Activated naive CD8-positive, alpha-beta T cell treated with anti-CD3 and anti-CD28 coated beads for 36 hours (primary cell): ENCODE measurements around the gene AIMP1. TPM values are rescaled to one million over a fixed set of nuclear protein-coding genes. Genes with fewer than 3 reads are reported as not detected.
A peak's percentile ranks its signal among the peaks of the same experiment; 100 is the strongest.

Source experiments
- DNase-seq: peaks from one replicate; pipeline ENCODE4 v3.0.0; 2021
- H3K27ac Mint-ChIP-seq: one replicate; pipeline ENCODE4 v1.8.0; 2022; ENCODE audit warnings: mild to moderate bottlenecking, moderate library complexity, mixed read lengths
- H3K27me3 Mint-ChIP-seq: one replicate; pipeline ENCODE4 v1.8.0; 2022; ENCODE audit warnings: mild to moderate bottlenecking, mixed read lengths
- H3K36me3 Mint-ChIP-seq: one replicate; pipeline ENCODE4 v1.8.0; 2021; ENCODE audit warnings: mild to moderate bottlenecking, mixed read lengths
- H3K4me1 Mint-ChIP-seq: one replicate; pipeline ENCODE4 v1.8.0; 2021; ENCODE audit warnings: mixed read lengths
- H3K4me3 Mint-ChIP-seq: one replicate; pipeline ENCODE4 v1.8.0; 2022; ENCODE audit warnings: mild to moderate bottlenecking, moderate library complexity, mixed read lengths
- H3K9me3 Mint-ChIP-seq: one replicate; pipeline ENCODE4 v1.8.0; 2022; ENCODE audit warnings: mixed read lengths
- total RNA-seq, 2 experiments: library from RNA; stranded (reverse); gene quantifications; one replicate each; pipeline ENCODE4 v1.2.3, GENCODE V29; 2021

AIMP1 gene
- 10 to 100 TPM; 77.5 to 84.4 TPM for total RNA-seq

DNA sequence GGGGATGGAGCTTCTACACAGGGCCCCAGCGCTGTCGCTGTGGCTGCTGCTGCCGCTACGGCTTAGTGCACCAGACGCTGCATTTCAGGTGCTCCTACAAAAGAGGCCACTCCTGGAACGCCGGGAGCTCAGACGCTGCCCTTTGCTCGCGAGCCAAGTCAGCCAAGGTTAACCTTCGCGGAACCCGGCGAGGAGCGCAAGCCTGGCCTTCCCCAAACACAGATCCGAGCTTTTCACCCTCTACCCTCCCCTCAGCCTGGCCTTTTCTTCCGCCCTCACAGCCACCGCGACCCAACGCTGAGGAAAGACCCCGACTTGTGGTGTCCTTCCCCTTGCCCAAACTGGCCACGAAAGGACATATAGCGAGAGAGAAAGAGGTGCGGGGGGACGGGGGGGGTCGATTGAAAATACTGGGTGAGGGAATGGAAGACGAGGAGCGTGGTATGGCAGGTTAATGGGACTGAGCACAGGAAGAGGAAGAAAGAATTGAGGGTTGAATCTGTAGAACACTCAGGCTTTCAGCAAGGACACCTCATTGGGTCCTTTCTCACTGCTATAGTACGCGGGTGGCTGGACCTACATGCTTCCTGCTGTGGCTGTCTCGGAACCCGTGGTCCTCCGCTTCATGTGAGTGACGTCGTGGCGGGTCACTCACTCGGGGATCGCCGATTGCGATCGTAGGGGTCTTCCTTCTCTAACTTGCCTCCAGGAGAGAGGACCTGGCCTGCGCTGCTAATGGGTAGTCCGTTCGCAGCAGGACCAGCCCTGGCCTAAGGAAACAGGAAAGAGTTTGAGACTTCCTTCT lies at the start of gene AIMP1, which contains the start of gene TBCK:
TSS of gene AIMP1 (plus strand) at position 583 of the 805 bp plus-strand sequence. CDS start 8,460 bp downstream, outside the sequence.
TSS of gene TBCK (minus strand) at position 242 of the 805 bp plus-strand sequence. CDS start 7,249 bp downstream, outside the sequence.
- Mint-ChIP-seq H3K9me3 (peaks cover 3% of the 10 kb centered on the region), H3K4me1 (peaks cover 26% of the 10 kb centered on the region), H3K36me3 (peaks cover 27% of the 10 kb centered on the region), H3K27me3 (no peaks in the 10 kb centered on the region), H3K4me3 (no peak within 1 kb of the TSS), H3K27ac (no peak within 1 kb of the TSS)
- DNase-seq = peak; percentile 83

DNA sequence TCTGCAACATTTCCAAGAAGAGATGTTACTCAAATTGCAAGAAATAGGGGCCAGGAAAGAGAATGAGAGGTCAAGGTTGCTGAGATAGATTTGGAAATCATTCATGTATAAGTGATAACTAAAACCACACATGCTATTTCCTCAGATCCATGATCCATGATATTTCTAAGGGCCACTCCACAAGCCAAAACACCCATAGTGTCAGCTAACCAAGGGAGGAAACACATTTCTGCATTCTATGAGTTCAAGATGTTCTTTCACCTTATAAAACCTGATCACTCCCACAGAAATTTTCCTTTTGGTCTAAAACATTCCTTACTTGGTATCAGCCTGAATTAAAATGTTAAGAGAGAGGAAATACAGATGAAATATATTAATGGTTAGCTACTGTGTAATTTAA lies 47.6 kb upstream of the AIMP1 start:
- H3K4me3 Mint-ChIP-seq = no peak overlapping the region
- H3K4me1 Mint-ChIP-seq = peaks cover 13% of the 10 kb centered on the region
- H3K9me3 Mint-ChIP-seq = no peaks in the 10 kb centered on the region
- H3K27ac Mint-ChIP-seq = no peak overlapping the region
- peaks cover 4% of the 10 kb centered on the region for H3K36me3 Mint-ChIP-seq
- H3K27me3 Mint-ChIP-seq = no peaks in the 10 kb centered on the region
- no peak for DNase-seq

DNA sequence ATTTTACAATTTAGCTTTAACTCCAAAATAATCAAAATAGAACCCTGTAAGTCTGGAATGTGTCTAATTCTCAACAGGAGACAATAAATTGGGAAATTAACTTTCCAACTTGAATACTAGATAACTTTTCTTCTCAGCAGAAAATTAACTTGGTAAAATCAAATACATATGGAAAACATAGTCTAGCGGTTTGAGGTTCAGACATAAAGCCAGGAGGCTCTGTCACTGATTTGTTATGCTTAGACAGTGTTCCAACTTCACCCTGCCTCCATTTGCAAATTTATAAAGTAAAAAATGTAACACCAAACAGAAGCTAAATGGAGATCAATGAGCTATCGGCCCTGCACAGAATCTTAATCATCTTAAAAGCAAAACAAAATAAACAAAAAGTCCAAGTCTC lies 46.6 kb upstream of the AIMP1 start:
- no peak overlapping the region for H3K4me3 Mint-ChIP-seq
- H3K9me3 Mint-ChIP-seq = no peaks in the 10 kb centered on the region
- peaks cover 20% of the 10 kb centered on the region for H3K4me1 Mint-ChIP-seq
- H3K27me3 Mint-ChIP-seq = no peaks in the 10 kb centered on the region
- no peak overlapping the region for H3K27ac Mint-ChIP-seq
- no peak for DNase-seq
- peaks cover 13% of the 10 kb centered on the region for H3K36me3 Mint-ChIP-seq

DNA sequence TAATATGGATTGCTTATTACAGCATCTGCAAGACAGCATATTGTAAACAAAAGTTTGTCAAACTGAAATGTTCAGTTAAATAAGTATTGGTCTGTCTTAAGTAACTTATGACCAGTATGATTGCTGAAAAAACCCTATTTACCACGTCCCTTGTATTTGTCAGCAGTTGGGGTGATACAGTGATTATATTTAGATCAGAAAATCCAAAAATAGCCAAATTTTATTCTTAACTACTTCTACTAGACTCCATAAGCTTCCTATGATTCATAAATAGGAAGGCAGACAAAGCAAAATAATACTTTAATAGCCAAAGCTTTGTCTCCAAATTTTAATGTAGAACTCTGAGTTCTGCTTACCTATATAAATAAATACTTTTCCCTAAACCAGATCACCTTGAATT lies 45.6 kb upstream of the AIMP1 start:
- Mint-ChIP-seq H3K27me3 (no peaks in the 10 kb centered on the region), H3K9me3 (no peaks in the 10 kb centered on the region), H3K4me3 (no peak overlapping the region), H3K27ac (no peak overlapping the region), H3K36me3 (peaks cover 15% of the 10 kb centered on the region), H3K4me1 (peaks cover 20% of the 10 kb centered on the region)
- no peak for DNase-seq

DNA sequence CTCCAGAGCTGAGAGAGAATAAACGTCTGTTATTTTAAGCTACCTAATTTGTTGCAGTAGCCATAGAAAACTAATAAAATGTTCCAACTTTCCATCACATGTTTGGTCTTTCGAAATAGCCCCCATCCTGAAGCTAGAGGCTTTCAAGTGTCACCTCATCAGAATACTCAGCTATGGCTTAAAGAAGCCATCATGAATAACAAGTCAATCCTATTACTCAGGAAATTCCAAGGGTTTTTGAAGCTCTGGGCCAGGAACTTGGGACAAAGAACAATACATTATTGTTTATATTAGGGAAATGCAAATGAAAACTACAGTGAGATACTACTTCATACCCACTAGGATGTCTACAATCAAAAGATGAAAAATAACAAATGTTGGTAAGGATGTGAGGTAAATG lies 42.5 kb upstream of the AIMP1 start:
- Mint-ChIP-seq H3K27ac (no peak overlapping the region), H3K27me3 (no peaks in the 10 kb centered on the region), H3K9me3 (no peaks in the 10 kb centered on the region), H3K4me1 (peaks cover 12% of the 10 kb centered on the region), H3K4me3 (no peak overlapping the region), H3K36me3 (peaks cover 15% of the 10 kb centered on the region)
- DNase-seq = no peak

DNA sequence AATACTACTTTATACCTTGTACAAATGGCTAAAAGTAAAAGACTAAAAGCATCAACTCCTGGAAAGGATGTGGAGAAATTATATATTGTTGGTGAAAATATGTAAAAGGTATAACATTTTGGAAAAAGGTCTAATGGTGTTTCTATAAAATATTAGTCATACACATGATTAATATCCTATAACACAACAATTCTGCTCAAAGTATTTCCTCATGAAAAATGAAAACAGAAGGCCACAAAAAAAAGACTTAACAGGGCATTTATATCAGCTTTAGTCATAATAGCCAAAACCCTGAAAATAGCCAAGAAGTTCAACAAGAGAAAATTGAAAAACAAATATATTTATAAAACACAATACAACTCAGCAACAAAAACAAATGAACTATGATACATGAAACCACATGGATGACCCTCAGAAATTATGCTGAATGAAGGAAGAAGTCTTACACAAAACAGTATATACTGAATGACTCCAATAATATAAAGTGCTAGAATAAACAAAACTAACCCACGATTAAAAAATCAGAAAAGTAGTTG lies 39.1 kb upstream of the AIMP1 start:
- H3K27me3 Mint-ChIP-seq = no peaks in the 10 kb centered on the region
- peaks cover 6% of the 10 kb centered on the region for H3K9me3 Mint-ChIP-seq
- H3K27ac Mint-ChIP-seq = no peak overlapping the region
- no peak for DNase-seq
- no peak overlapping the region for H3K4me3 Mint-ChIP-seq
- H3K36me3 Mint-ChIP-seq = peaks cover 26% of the 10 kb centered on the region
- peaks cover 8% of the 10 kb centered on the region for H3K4me1 Mint-ChIP-seq

DNA sequence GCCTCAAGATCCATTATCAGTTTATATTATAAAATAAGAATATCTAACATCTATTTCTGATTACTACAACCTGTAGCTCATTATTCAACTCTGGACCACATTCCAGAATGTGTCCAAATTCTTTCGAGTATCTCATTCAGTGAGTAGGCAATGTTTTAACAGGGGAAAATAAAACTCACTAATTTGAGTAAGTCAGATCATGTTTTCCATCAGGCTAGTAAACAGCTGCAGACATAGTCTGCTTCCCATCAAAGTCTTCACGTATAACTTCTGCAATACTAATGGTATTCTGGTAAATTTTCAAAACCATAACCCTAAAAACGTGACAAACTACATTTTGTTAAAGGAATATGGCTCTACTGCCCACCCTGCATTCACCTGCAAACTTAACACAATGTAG lies 32.1 kb upstream of the AIMP1 start:
- H3K27me3 Mint-ChIP-seq = no peaks in the 10 kb centered on the region
- peaks cover 40% of the 10 kb centered on the region for H3K36me3 Mint-ChIP-seq
- H3K9me3 Mint-ChIP-seq = peaks cover 6% of the 10 kb centered on the region
- no peak overlapping the region for H3K27ac Mint-ChIP-seq
- no peak for DNase-seq
- H3K4me3 Mint-ChIP-seq = no peak overlapping the region
- peaks cover 4% of the 10 kb centered on the region for H3K4me1 Mint-ChIP-seq

DNA sequence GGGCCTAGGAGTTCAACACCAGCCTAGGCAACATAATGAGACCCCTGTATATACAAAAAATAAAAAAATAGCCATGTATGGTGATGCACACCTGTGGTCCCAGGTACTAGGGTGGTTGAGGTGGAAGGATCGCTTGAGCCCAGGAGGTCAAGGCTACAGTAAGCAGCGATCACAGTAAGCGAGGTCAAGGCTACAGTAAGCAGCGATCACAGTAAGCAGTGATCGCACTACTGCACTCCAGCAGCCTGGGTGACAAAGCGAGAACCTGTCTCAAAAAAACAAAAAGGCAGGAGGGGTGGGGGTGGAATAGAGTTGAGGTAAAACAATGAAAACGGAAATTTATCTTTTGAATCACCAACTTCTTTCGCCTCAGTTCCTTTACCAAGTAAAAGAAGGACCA lies 29.7 kb upstream of the AIMP1 start:
- H3K27me3 Mint-ChIP-seq = no peaks in the 10 kb centered on the region
- no peak overlapping the region for H3K27ac Mint-ChIP-seq

DNA sequence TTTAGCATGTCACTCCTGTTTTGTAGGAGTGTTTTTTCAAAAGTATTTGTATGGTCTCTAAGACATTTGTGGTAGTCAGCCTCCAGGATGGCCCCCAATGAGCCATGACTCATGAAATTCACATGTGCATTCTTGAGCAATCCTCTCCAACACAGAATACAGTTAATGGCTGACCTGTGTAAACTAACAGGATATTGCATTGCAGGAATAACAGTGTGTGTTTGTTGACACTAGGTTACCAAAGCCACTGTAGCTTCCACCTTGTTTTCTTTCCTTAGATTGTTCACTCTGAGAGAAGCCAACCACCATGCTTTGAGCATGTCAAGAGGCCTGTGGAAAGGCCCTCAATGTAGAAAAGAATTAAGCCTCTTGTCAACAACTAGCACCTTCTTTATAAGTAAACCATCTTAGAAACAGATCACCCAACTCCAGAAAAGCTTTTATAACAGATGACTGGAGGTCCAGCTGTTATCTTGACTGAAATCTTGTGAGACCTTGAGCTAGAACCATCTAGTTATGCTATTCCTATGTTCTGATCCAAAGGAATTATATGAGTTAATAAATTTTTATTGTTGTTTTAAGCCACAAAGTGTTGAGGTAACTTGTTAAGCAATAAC lies 28.9 kb upstream of the AIMP1 start:
- H3K4me3 Mint-ChIP-seq = no peak overlapping the region
- no peak for DNase-seq
- no peak overlapping the region for H3K27ac Mint-ChIP-seq
- H3K9me3 Mint-ChIP-seq = no peaks in the 10 kb centered on the region
- no peaks in the 10 kb centered on the region for H3K27me3 Mint-ChIP-seq
- peaks cover 2% of the 10 kb centered on the region for H3K4me1 Mint-ChIP-seq
- H3K36me3 Mint-ChIP-seq = peaks cover 27% of the 10 kb centered on the region

More for the DNA sequence above, 29.7 kb upstream of the AIMP1 start:
- Mint-ChIP-seq H3K4me1 (peaks cover 2% of the 10 kb centered on the region), H3K4me3 (no peak overlapping the region), H3K36me3 (peaks cover 35% of the 10 kb centered on the region), H3K9me3 (peaks cover 2% of the 10 kb centered on the region)
- no peak for DNase-seq

DNA sequence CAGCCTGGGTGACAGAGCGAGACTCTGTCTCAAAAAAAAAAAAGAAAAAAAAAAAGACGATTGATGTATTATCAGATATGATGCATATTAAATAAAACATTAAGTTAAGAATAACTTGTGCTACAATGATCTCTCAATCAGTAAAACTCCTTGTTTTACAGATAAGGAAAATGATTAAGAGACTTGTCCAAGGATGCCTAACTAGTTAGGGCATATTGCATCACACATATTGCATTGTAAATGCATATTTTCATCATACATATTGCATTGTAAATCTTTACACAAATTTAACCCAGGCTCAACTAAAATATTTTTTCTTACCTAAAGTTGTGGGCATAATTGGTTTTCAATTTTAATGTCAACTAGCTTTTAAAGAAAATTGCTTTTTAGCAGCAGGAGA lies 26.6 kb upstream of the AIMP1 start:
- no peak for DNase-seq
- Mint-ChIP-seq H3K36me3 (peaks cover 16% of the 10 kb centered on the region), H3K4me3 (no peak overlapping the region), H3K9me3 (no peaks in the 10 kb centered on the region), H3K27me3 (no peaks in the 10 kb centered on the region), H3K27ac (no peak overlapping the region), H3K4me1 (peaks cover 4% of the 10 kb centered on the region)

DNA sequence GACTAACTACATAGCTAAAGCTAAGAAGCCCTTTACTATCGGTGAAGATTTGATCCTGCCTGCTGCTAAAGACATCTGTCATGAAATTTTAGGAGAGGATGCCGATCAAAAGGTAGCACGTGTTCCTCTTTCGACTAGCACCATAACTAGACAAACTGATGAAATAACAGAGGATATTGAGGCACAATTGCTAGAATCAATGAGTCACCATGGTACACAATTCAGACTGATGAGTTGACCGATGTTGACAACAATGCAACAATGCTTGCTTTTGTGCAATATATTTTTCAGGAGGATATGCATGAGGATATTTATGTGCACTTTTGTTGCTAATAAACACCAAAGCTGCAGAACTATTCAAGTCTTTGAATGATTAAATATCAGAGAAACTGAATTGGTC lies 24.7 kb upstream of the AIMP1 start:
- no peaks in the 10 kb centered on the region for H3K27me3 Mint-ChIP-seq
- no peak overlapping the region for H3K4me3 Mint-ChIP-seq
- peaks cover 17% of the 10 kb centered on the region for H3K36me3 Mint-ChIP-seq
- DNase-seq = no peak
- no peak overlapping the region for H3K27ac Mint-ChIP-seq
- no peaks in the 10 kb centered on the region for H3K9me3 Mint-ChIP-seq
- peaks cover 2% of the 10 kb centered on the region for H3K4me1 Mint-ChIP-seq

DNA sequence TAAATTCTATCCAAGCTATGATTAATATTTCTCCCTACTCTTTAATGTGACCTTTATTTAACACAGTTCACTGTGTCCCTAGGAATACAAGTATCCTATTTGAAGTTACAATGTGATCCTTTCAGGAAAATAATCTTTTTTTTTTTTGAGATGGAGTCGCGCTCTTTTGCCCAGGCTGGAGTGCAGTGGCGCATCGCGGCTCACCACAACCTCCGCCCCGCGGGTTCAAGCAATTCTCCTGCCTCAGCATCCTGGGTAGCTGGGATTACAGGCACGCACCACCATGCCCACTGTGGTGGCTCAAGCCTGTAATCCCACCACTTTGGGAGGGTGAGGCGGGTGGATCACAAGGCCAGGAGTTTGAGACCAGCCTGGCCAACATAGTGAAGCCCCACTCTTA lies 22.3 kb upstream of the AIMP1 start:
- Mint-ChIP-seq H3K36me3 (peaks cover 15% of the 10 kb centered on the region), H3K4me1 (peaks cover 6% of the 10 kb centered on the region), H3K9me3 (no peaks in the 10 kb centered on the region), H3K4me3 (no peak overlapping the region), H3K27ac (no peak overlapping the region), H3K27me3 (no peaks in the 10 kb centered on the region)
- DNase-seq = no peak

DNA sequence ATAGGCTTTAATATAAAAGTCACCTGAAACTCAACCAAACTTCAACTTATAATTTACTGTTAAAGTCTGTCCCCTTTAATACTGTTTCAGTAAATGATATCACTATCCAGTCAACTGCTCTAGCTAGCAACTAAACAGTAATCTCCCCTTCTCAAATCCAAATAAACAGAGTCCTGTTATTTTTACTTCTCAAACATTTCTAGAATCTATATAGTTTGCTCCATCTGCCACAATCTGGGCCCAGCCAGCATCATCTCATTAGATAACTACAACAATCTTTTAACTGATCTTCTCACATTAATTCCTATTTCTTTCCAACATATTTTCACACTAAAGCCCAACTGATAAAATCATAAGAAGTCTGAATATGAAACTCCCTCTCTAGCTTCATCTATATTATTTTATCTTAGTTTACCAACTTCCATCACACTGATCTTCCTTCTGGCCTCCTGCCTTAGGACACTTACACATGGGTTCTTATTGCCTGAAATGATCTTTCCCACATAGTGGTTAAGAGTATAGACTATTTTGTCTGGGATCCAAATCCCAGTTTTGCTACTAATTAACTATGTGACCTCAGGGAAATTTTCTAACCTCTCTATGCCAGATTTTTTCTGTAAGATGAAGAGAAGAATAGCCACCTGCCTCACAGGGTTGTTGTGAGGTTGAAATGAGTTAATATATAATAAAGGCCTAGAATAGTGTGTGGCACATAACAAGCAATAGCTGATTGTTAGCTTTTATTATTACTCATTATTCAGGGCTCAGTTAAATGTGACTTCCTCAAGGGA lies 18.9 kb upstream of the AIMP1 start:
- no peak for DNase-seq
- Mint-ChIP-seq H3K36me3 (peaks cover 21% of the 10 kb centered on the region), H3K27ac (no peak overlapping the region), H3K4me1 (peaks cover 6% of the 10 kb centered on the region), H3K27me3 (no peaks in the 10 kb centered on the region), H3K9me3 (no peaks in the 10 kb centered on the region), H3K4me3 (no peak overlapping the region)

DNA sequence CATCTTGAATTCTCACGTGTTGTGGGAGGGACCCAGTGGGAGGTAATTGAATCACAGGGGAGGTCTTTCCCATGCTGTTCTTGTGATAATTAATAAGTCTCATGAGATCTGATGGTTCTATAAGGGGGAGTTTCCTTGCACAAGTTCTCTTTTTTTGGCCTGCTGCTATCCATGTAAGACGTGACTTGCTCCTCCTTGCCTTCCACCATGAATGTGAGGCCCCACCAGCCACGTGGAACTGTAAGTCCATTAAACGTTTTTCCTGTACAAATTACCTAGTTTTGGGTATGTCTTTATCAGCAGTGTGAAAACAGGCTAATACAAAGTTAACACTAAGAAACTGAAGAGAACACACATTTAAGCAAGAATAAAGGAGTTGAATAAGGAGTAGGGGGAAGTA lies 16.4 kb upstream of the AIMP1 start:
- Mint-ChIP-seq H3K27me3 (no peaks in the 10 kb centered on the region), H3K4me1 (peaks cover 10% of the 10 kb centered on the region), H3K4me3 (no peak overlapping the region), H3K36me3 (peaks cover 22% of the 10 kb centered on the region), H3K9me3 (no peaks in the 10 kb centered on the region), H3K27ac (no peak overlapping the region)
- DNase-seq = no peak
